Iris pigment epithelial cell (primary cell): ENCODE measurements around the gene HNRNPU.
A peak's percentile ranks its signal among the peaks of the same experiment; 100 is the strongest.
"Not testable (repeated sequence)": the region's sequence is repeated elsewhere in the genome, so short reads cannot be mapped to it uniquely, and the experiment has no call there.

Source experiments
- DNase-seq: peaks from one replicate; pipeline ENCODE4 v3.0.0-alpha.2; 2011; ENCODE audit warnings: low read depth

The HNRNPU gene

DNA sequence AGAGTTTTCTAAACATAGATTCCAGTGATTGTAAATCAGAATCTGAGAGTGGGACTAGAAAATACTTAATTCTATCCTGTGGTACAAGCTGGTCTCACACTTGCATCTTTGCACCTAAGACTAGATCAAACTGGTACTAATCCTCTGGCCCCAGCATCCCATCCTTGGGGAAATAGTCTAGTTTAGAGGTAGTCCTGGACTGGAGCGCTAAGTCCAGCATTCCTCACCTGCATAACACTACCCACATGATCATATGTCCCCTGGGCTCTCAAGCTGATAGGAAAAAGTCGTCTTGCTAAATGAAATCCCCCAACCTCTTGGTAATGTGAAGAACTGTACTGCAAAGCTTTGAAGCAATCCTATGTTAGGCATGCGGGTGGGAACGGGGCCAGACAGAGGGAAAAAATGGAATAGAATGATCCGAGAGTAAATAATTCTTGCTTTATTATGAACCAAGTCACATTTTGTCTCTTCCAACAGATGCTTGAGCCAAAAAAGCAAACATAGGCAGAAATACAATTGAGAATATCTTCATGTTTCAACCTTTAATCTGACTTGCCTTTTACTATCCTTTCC is 24.0 kb downstream of the HNRNPU start:
- no peak for DNase-seq

DNA sequence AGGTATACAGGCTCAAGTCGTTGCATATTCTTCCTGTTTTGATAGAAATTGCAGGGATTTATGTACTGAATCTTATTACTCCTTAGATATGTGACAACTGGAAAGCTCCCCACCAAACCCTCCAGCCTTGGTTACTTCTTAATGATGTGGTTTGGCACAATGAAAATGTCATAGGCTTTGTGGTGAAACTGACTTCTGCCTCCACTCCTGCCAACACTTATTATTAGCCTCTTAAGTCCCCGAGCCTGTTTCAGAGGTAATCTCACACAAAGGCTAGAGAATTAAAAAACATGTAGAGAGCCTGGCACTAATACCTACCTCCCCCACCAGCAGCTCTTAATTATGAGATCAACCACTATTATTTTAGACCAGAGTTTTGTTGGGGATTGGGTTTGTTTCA is 24.7 kb downstream of the HNRNPU start:
- no peak for DNase-seq

DNA sequence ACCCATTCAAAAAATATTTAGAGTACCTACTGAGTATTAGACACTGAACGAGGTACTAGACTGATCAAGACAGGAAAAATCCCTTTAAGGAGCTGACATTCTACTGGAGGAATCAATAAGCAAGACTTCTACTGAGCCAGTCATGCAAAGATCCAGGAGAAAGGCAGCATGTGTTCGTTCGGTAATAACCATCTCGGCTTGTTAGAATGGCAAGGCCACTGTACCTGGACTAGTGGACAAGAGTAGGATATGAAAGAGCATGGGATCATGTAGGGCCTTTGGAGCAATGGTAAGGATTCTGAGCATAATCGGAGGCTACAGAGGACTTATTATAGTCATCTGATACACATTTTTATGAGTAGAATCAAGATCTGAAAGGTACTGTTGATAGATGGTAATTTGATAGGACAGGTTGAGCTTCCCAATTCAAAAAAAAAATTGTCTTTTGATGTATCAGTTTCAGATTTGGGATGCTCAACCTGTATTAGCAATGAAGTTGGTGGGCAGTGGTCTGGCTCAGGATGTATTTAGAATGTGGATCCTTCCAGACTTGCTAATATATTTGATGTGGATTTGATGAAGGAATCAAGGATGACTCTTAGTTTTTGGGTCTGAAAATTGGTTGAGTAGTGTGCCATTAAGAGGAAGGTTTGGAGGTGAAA is 26.6 kb downstream of the HNRNPU start:
- no peak for DNase-seq

DNA sequence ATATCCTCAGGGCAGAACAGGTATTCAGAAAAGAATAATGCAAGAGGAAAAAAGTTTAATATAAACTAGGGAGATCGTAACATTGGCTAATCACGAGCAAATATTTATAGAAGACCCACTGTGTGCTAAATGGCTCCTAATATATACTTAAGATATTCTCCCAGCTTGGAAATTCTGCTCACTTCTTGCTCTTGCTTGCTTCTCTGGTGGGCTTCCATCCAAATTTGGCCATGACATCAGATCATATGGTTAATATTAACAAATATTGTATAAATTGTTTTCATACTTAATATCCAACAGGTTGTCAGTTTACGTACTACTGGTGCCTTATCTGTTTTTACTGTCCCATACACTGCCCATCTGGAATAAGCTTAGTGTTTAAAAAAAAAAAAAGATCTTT is 27.8 kb downstream of the HNRNPU start:
- peak; percentile 15 for DNase-seq

DNA sequence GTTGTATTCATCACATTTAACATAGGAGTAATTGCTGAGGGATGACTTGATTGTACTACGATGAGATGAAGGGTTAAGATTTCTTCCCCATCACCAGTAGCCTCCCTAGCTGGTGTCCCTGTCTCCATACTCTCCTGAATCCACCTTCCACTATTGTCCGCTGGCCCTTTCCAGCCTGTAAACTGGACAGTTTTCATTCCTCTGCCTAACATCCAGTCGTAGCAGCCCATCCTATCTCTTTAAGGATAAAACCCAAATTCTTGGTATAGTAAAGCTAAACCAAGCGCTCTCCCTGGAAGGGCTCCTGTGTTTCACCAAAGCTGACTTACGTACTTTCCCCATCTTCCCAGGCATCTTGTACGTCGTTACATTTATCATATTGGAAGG is 28.2 kb downstream of the HNRNPU start:
- DNase-seq = peak; percentile 35

DNA sequence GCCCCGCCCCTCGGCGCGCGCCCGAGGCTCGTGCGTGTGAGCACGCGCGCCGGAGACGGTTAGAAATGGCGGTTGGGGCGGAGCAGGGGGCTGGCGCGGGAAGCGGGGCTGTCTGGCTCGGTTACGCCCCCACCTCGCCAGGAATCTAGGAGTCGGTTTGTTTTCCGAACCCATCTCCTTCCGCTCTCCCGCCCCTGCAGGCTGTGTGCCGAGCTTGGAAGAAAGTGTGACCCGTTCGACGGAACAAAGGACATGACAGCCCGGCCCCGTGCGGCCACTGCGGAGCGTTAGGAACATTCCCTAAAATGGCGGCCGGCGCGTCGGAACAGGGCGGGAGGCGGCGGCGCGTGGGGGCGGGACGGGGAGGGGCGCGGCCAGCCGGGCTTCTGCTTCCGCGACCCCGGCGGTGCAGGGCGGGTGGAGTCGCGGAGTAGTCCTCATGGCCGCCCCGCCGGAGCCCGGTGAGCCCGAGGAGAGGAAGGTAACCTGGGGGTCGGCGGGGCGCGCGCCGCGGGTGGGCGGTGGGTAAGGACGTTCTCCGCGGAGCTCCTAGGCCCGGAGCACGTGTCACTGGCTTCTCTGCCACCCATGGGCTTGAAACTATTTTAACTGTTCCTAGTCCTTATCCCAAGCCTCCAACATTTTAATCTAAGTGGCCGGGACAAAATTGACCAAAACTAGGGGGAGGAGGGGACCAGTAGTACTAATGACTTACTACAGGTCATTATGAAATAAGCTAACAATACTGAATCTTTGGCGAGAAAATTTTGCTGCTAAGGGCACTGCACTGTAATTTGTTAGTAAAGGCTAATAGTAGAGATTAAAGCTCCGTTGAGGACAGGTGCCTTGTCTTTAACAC is 28.8 kb downstream of the HNRNPU start, which contains the start of gene COX20:
Gene COX20 (plus strand): TSS at position 383 of the 859 bp plus-strand sequence. CDS start 57 bp downstream, at position 440.
- DNase-seq = peak; percentile 87

DNA sequence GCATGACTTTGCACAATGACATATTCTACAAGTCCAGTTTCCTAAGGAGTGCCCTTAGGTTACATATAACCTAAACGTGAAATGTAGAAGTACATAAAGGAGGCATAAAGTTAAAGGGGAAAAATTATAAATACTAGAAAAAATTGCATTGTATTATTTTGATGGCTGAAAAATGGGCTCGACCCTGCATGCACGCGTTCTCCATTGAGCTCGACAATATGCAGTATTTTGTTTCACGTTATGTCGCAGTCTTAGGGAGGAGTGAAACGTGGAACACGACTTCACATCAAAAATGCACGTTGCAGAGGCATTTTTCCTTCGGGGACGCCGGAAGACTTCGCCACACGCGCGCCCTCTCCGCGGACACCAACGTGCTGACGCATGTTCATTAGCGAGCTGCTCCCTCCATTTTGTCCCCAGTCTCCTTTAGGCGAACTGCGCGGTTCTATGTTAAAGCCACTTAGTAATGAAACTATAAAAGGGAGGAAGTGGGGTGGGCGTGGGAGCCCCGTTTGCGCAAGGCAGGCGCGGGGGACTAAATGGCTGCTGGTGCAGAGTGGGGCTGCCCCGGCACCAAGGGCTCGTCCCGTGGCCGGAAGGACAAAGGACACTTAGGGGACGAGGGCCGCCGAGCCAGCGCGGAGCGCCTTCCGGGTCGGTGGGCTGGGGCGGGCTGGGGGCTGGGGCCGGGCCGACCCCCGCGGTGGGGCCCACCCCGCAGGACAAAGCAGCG is 29.6 kb downstream of the HNRNPU start:
- DNase-seq = peak; percentile 89

DNA sequence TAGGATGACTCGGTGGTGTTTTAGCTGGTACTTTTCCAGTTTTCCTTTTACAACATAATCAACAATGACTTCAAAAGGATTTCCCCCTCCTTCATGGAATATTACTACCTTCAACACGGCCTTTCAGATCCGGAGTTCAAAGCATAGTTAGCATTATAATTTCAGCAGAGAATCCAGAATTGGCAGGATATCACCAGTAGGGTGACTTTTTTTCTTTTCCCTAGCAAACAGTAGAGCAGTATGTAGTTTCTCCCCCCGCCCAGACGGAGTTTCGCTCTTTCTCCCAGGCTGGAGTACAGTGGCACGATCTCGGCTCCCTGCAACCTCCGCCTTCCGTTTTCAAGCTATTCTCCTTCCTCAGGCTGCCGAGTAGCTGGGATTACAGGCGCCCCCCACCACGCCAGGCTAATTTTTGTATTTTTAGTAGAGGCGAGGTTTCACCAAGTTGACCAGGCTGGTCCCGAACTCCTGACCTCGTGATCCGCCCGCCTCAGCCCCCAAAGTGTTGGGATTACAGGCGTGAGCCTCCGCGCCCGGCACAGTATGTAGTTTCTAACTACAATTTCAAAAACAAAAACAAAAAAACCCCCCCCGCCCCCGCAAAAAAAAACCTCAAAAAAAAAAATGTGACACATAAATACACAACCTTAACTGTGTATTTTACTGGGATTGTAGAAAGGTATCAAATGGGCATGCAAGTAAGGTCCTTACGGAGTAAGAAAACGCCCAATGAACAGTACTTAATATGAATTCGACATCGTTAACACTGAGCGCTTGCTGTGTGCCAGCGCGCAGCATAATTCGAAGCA is 30.4 kb downstream of the HNRNPU start:
- DNase-seq = peak; percentile 78

DNA sequence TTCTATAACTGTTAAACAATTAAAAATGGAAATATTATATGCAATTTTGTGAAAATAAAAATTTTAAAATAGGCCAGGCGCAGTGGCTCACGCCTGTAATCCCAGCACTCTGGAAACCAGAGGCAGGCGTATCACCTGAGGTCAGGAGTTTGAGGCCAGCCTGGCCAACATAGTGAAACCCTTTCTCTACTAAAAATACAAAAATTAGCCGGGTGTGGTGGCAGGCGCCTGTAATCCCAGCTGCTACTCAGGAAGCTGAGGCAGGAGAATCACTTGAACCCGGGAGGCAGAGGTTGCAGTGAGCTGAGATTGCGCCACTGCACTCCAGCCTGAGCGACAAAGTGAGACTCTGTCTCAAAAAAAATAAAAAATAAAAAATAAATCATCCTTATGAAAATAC is 31.1 kb downstream of the HNRNPU start:
- not testable (repeated sequence) for DNase-seq

DNA sequence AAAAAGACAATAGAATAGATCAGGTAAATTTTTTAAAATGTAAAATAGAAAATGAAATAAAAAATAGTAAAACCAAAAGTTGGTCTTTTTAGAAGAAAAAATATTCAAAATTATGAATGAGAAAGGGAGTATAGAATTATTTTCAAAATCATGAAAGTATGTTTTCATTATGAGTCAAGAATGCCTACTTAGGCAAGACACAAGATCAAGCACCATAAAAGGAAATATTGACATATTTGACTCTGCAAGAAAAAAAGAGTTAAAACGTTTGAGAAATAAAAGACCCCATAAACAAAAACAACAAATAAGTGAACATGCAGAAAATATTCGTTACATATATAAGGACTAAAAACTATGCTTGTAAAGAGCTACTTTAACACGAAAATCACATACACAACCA is 33.7 kb downstream of the HNRNPU start:
- peak; percentile 27 for DNase-seq

DNA sequence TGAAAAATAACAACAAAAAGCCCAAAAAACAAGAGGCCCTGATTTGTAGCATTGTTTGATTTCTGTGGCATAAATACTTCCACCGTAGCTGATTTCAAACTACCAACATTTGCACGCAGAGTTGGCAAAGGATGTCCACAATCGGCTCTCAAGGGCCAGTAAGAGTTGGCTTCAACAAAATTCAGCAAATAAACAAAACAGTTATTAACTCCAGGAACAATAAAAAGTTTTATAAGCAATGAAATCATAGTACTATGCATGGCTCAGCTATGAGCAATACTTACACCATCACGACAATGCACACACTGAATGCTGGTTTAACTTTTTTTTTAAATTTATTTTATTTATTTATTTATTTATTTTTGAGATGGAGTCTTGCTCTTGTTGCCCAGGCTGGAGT is 37.6 kb downstream of the HNRNPU start:
- no peak for DNase-seq

DNA sequence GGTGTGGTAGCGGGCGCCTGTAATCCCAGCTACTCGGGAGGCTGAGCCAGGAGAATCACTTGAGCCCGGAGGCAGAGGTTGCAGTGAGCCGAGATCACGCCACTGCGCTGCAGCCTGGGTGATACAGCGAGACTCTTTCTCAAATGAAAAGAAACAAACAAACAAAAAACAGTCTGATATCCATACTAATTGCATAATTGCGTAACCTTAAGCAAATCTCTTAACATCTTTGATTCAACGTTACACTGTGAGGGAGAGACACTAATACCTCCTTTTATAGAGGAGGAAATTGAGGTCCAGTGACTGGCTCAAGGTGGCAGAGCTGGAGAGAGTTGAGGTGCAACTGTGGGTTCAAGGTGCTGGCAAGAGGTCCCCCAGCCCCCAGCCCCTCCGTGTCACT is 41.5 kb downstream of the HNRNPU start:
- DNase-seq = no peak

DNA sequence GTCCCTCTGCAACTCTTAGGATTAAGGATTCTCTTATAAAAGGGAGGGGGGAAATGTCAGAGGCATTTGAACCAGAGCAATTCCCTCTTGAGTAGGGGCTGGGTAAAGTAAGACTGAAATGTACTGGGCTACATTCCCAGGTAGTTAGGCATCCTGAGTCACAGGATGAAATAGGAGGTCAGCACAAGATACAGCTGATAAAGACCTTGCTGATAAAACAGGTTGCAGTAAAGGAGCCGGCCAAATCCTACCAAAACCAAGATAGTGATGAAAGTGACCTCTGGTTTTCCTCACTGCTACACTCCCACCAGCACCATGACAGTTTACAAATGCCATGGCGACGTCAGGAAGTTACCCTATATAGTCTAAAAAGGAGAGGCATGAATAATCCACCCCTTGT is 43.2 kb downstream of the HNRNPU start:
- no peak for DNase-seq

DNA sequence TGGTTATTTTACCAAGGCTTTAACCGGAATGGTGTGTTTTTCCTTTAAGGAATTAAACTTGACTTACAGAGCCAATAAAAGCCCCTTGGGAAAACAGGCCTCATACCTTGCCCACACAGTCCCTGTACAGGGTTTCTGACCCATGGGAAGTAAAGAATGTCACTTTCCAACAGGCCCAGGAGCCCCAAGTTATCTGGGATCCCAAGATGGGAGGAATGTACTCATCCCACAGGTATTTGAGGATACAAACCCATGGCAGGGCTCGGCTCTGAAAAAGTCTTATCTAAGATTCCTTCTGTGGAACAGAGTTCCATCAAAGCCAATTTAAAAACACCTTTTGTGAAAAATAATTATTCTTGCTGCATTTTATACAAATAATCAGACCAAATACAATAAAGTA is 44.2 kb downstream of the HNRNPU start:
- DNase-seq = no peak

DNA sequence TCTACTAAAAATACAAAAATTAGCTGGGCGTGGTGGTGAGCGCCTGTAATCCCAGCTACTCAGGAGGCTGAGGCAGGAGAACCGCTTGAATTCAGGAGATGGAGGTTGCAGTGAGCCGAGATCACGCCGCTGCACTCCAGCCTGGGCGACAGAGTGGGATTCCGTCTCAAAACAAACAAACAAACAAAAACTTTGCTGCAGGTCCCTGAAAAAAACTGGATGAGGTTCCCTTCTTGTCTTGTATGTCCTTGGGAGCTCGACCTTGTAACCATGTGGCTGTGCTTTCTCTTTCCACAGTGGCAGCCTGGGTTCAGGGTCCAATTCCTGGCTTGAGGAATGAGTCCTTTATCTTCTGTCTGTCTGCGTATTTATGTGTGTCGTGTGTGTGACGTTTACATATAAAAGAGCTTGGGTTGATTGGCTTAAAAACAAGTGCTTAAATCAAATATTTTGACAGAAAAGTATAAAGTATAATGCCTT is 46.9 kb downstream of the HNRNPU start:
- no peak for DNase-seq

DNA sequence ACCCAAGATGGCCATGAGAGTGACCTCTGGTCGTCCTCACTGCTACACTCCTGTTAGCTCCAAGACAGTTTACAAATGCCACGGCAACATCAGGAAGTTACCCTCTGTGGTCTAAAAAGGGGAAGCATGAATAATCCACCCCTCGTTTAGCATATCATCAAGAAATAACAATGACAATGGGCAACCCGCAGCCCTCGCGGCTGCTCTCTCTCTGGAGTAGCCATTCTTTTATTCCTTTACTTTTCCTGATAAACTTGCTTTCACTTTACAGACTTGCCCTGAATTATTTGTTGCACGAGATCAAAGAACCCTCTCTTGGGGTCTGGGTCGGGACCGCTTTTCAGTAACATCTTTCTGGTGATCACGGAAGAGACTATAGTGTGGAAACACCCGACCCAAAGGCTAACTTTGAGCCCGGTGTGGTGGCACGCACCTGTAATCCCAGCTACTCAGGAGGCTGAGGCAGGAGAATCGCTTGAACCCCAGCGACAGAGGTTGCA is 48.7 kb downstream of the HNRNPU start:
- no peak for DNase-seq

DNA sequence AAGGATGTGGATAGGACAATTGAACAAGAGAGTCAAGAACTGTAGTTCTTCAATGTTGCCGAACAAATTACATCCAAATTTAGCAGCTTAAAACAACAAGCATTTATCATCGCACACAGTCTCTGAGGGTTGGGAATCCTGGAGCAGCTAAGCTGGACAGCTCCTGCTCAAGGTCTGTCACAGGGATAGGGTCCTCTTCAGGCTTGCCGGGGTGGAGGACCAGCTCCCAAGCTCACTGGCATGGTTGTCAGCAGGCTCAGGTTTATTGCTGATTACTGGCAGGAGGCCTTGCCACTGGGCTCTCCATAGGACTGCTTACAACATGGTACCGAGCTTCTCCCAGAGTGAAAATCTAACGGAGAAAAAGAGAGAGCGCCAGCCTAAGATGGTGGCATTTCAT is 51.0 kb downstream of the HNRNPU start:
- DNase-seq = no peak

DNA sequence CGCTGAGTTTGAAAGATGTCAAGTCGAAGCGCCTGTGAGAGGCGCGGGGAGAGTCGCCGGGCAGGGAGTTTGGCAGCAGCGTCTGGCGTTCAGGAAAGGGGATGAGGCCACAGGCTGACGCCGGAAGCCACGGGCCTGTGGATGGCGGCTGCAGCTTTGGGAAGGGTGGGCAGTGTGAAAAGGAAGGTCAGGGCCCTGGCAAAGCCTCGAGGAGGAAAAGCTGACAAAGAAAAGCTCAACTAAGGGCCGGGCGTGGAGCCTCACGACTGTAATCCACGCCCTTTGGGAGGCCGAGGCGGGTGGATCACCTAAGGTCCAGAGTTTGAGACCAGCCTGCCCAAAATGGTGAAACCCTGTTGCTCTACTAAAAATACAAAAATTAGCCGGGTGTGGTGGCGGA is 54.1 kb downstream of the HNRNPU start:
- no peak for DNase-seq

DNA sequence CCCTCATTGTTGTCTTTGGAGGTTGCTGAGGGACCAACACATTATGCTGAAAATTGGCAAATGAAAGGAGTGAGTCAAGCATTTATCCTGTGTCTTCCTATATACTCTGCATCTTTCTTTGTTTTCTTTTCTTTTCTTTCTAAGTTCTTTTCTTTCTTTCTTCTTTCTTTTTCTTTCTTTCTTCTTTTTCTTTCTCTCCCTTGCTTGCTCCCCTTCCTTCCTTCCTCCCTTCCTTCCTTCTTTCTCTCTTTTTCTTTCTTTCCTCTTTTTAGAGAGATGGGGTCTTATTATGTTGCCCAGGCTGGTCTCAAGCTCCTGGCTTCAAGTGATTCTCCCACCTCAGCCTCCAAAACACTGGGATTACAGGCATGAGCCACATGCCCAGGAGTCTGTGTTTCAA is 57.2 kb downstream of the HNRNPU start:
- DNase-seq = no peak

DNA sequence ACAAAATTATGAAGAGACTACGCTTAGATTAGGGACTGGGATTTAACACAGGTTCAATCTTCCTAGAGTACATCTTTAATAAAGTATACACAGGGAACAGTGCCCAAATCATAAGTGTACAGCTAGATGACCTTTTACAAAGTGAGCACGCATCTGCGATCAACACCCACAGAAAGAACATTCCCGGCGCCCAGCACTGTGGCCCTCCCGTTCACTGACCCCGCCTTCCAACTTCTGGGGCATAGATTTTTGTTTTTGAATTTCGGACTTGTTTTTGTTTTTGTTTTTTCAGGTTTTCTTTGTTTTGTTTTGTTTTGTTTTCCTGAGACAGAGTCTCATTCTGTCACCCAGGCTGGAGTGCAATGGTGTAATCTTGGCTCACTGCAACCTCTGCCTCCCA is 59.5 kb downstream of the HNRNPU start:
- DNase-seq = no peak

DNA sequence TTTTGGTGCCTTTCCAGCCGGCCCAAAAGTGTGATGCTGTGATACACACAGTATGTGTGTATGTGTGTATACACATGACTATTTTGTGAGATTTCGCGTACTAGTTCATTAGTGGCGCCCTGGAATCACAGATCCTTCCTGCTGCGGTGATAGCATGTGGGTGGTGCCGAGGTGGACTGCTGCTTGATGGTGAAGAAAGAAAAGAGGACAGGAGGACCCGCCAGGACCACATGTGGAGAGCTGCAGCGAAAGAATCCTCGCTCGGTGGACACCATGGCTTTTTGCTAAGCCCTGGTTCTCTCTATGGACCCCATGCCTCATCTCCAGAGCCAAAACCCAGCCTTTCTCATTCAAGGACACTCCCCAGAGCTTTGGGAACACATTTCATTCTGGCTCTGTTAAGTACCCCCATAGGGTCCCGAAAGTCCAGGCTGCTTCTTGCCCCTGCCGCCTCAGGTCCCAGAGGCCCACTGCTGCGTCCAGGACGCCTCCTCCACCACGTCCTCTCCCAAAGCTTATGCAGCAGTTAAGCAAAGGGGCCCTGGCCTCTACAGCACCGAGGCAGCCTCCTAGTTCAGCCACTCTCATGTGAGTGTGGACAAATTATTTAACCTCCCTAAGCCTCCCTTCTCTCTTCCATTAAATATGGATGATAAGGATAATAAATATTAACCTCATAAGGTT is 61.6 kb downstream of the HNRNPU start:
- DNase-seq = no peak
